Inferior parietal cortex (tissue), 1 donor: ENCODE measurements around the gene MB.
A peak's percentile ranks its signal among the peaks of the same experiment; 100 is the strongest.
"Not testable (repeated sequence)": the region's sequence is repeated elsewhere in the genome, so short reads cannot be mapped to it uniquely, and the experiment has no call there.

Experiments
- DNase-seq: peaks from one replicate; pipeline ENCODE4 v3.0.0-alpha.2; 2016; ENCODE audit errors: extremely low spot score

Gene MB

GRCh38 chr22:35617137-35617755 is at the start of gene MB:
TSS of gene MB (minus strand) at chr22:35617329. CDS start at chr22:35617257, 72 bp downstream.
- DNase-seq: no peak

GRCh38 chr22:35666699-35667098 is 49.6 kb upstream of the MB start:
- not testable (repeated sequence) for DNase-seq

- DNase-seq: no peak
Measured at GRCh38 chr22:35664955-35665587, 47.9 kb upstream of the MB start.

GRCh38 chr22:35663371-35663770 is 46.2 kb upstream of the MB start:
- no peak for DNase-seq

GRCh38 chr22:35662914-35663313 is 45.8 kb upstream of the MB start:
- DNase-seq: no peak

GRCh38 chr22:35661464-35661863 is 44.3 kb upstream of the MB start:
- DNase-seq: no peak

GRCh38 chr22:35660291-35661127 is 43.4 kb upstream of the MB start:
- no peak for DNase-seq

- no peak for DNase-seq
Measured at GRCh38 chr22:35657571-35658312, 40.6 kb upstream of the MB start.

- DNase-seq: no peak
Measured at GRCh38 chr22:35656284-35656752, 39.2 kb upstream of the MB start.

- no peak for DNase-seq
Measured at GRCh38 chr22:35653824-35654223, 36.7 kb upstream of the MB start.

GRCh38 chr22:35651085-35651484 is 34.0 kb upstream of the MB start:
- no peak for DNase-seq

- no peak for DNase-seq
Measured at GRCh38 chr22:35649636-35650250, 32.6 kb upstream of the MB start.

- DNase-seq: no peak
Measured at GRCh38 chr22:35649026-35649553, 32.0 kb upstream of the MB start.

- DNase-seq: peak; percentile 63
Measured at GRCh38 chr22:35648066-35649025, 31.2 kb upstream of the MB start, which contains the start of gene APOL6. TSS of gene APOL6 (plus strand) at chr22:35648446. CDS start at chr22:35656426, 7,980 bp downstream.

GRCh38 chr22:35645646-35646045 is 28.5 kb upstream of the MB start:
- no peak for DNase-seq

GRCh38 chr22:35643991-35644390 is 26.9 kb upstream of the MB start:
- no peak for DNase-seq

GRCh38 chr22:35642305-35642741 is 25.2 kb upstream of the MB start:
- no peak for DNase-seq

GRCh38 chr22:35641494-35642120 is 24.5 kb upstream of the MB start:
- no peak for DNase-seq

GRCh38 chr22:35638410-35638809 is 21.3 kb upstream of the MB start:
- DNase-seq: no peak
